Body of pancreas (tissue), 4 donors: ENCODE data around the gene CEACAM19. TPM values are rescaled to one million over a fixed set of nuclear protein-coding genes. Genes with fewer than 3 reads are reported as not detected.
A peak's percentile ranks its signal among the peaks of the same experiment; 100 is the strongest.
"Not testable (repeated sequence)": the region's sequence is repeated elsewhere in the genome, so short reads cannot be mapped to it uniquely, and the experiment has no call there.

ENCODE experiments used
- ATAC-seq: fragments of 150-250 bp; one replicate; pipeline ENCODE4 v1.9.1; 2016
- DNase-seq, 4 donors: peaks; one replicate each; pipeline ENCODE4 v3.0.0-alpha.2; 2019
- H3K27ac ChIP-seq, 4 donors: fragments of 200-600 bp; sonication (generic); 1 replicate in 3 of 4; 2 replicates in 1 of 4; pipeline versions ENCODE4 v1.5.1 to v1.6.1; 2016 to 2019; ENCODE audit warnings: mild to moderate bottlenecking in 1 of 4, mixed read lengths in 1 of 4, moderate library complexity in 1 of 4
- H3K27me3 ChIP-seq, 2 donors: fragments of 200-600 bp; sonication (generic); one replicate each; pipeline ENCODE4 v1.6.0; 2016; ENCODE audit warnings: mild to moderate bottlenecking in 1 of 2
- H3K36me3 ChIP-seq, 2 donors: fragments of 200-600 bp; sonication (generic); replicated peaks in 1 of 2; 2 replicates each; pipeline ENCODE4 v1.5.1; 2016; ENCODE audit warnings: low read depth in 2 of 2; ENCODE audit not compliant: insufficient read depth in 1 of 2
- H3K4me1 ChIP-seq: fragments of 200-600 bp; sonication (generic); one replicate; pipeline ENCODE4 v1.6.0; 2016
- H3K4me3 ChIP-seq, 2 donors: fragments of 200-600 bp; sonication (generic); 1 replicate in 1 of 2; 2 replicates in 1 of 2; pipeline ENCODE4 v1.5.1; 2016 to 2019
- H3K9me3 ChIP-seq, 3 donors: fragments of 200-600 bp; sonication (generic); 1 replicate in 2 of 3; 2 replicates in 1 of 3; pipeline ENCODE4 v1.5.1; 2016
- POLR2A ChIP-seq, 3 donors: fragments of 450-650 bp; IDR thresholded peaks; one replicate each; pipeline ENCODE4 v1.6.1; 2016; ENCODE audit warnings: antibody characterized with exemption in 3 of 3, mild to moderate bottlenecking in 2 of 3
- WGBS, 2 donors: methylation state at CpG; one replicate each; pipeline ENCODE4 v1.1.5; 2017; 5-methylcytosine and 5-hydroxymethylcytosine counted together
- intact Hi-C: fragments of 100-400 bp; cut with DNase I; formaldehyde crosslinking; loops from one replicate; pipeline ENCODE4 v1.15.1; 2023
- total RNA-seq, 2 donors: library from RNA; depleted of rRNA; stranded (reverse); fragments of >200 nt; gene quantifications; one replicate each; pipeline ENCODE4 v1.1.0, GENCODE V29; 2016
- TF ChIP-seq, protein P1 (sequence below), 7 experiments: fragments of 450-650 bp in 4 of 7; fragments of 200-600 bp in 3 of 7; sonication (generic) in 3 of 7; IDR thresholded peaks; one replicate each; pipeline ENCODE4 v1.5.1; 2016 to 2019; ENCODE audit warnings: antibody characterized with exemption in 7 of 7

CEACAM19 gene, protein sequence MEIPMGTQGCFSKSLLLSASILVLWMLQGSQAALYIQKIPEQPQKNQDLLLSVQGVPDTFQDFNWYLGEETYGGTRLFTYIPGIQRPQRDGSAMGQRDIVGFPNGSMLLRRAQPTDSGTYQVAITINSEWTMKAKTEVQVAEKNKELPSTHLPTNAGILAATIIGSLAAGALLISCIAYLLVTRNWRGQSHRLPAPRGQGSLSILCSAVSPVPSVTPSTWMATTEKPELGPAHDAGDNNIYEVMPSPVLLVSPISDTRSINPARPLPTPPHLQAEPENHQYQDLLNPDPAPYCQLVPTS
- 1 to 10 TPM; 3.9 to 5.3 TPM for total RNA-seq

DNA sequence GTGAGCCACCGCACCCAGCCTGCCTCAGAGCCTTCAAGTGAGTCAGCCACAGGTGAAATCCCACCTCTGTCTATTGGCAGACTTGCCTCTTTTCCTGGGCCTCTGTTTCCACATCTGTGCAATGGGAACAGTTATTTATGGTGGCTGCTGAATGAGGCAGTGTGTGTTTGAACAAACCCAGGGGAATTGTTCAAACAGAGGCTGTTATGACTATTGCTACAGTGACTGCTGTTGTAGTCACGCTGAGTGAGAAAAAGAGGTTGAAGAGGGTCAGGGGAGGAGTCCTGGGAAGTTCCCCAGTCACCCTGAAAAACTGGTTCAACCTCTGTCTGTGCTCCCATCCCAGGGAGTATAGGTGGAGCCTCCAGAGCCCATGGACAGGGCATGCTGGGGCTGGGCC, at the start of gene CEACAM19:
Gene CEACAM19 (plus strand): TSS at position 83 of the 400 bp plus-strand sequence. CDS start 450 bp downstream, outside the sequence.
- Histone ChIP-seq H3K4me3 (no peak within 1 kb of the TSS), H3K9me3 (no peaks in the 10 kb centered on the region), H3K27me3 (no peaks in the 10 kb centered on the region), H3K4me1 (no peaks in the 10 kb centered on the region), H3K36me3 (no peaks in the 10 kb centered on the region), H3K27ac (no peak within 1 kb of the TSS)
- no peak for ATAC-seq
- DNase-seq = no peak
- intact Hi-C loops = no loop called here
- 27 to 66% methylated on average over 1 to 2 of the region's 2 CpGs for WGBS, 2 donors
- TF ChIP-seq POLR2A (IDR thresholded peaks at IDR 0.05) = no peak
- TF ChIP-seq, protein P1, sequence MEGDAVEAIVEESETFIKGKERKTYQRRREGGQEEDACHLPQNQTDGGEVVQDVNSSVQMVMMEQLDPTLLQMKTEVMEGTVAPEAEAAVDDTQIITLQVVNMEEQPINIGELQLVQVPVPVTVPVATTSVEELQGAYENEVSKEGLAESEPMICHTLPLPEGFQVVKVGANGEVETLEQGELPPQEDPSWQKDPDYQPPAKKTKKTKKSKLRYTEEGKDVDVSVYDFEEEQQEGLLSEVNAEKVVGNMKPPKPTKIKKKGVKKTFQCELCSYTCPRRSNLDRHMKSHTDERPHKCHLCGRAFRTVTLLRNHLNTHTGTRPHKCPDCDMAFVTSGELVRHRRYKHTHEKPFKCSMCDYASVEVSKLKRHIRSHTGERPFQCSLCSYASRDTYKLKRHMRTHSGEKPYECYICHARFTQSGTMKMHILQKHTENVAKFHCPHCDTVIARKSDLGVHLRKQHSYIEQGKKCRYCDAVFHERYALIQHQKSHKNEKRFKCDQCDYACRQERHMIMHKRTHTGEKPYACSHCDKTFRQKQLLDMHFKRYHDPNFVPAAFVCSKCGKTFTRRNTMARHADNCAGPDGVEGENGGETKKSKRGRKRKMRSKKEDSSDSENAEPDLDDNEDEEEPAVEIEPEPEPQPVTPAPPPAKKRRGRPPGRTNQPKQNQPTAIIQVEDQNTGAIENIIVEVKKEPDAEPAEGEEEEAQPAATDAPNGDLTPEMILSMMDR (IDR thresholded peaks at IDR 0.05) = no peak

DNA sequence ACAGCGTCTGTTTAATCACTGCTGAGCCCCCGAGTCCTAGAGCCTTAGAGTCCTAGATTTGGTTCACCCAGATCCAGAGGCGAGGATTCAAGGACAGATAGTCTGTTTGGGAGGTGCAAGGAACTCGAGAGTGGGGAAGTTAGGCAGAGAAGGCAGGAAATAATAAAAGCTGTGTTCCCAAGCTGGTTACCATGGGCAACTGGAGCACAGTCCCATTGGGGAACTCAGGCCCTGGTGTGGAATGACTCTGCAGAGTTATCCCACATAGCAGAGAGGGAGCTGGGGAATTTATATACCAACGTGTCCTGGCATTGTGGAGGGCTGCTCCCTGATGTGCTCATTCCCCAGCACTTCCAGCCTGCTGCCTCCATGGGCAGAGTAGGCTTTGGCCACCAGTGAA, 48.2 kb upstream of the CEACAM19 start:
- Histone ChIP-seq H3K36me3 (no peaks in the 10 kb centered on the region), H3K27ac (no peak overlapping the region), H3K27me3 (no peaks in the 10 kb centered on the region), H3K9me3 (no peaks in the 10 kb centered on the region), H3K4me1 (peaks cover 19% of the 10 kb centered on the region), H3K4me3 (no peak overlapping the region)
- DNase-seq (peak in 3 of 4 donors; percentile 21 to 52 (median 26)), ATAC-seq (peak; percentile 43)
- 56 to 70% methylated on average over 4 to 5 of the region's 5 CpGs for WGBS, 2 donors
- intact Hi-C loops = no loop called here
- TF ChIP-seq, protein P1 (IDR thresholded peaks at IDR 0.05) = no peak
- TF ChIP-seq POLR2A (IDR thresholded peaks at IDR 0.05) = no peak

DNA sequence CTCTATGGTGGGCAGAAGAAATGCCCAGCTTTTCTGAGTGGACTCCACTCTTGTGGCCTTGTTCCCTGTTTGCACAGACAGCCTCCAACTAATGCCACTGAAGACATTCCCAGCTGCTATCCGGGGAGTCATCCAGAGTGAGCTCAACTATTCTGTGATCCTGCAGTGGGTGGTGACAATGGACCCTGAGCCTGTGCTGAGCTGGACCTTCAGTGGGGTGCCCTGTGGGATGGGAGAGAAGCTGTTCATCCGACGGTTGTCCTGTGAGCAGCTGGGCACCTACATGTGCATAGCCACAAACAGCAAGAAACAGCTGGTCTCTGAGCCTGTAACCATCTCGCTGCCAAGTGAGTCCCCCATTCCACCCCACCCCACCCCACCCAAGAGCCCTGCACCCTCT, 47.7 kb upstream of the CEACAM19 start:
- WGBS, 2 donors = 86% methylated on average over 1 to 4 of the region's 4 CpGs
- no peak overlapping the region for H3K4me3 ChIP-seq
- no peak overlapping the region for H3K27ac ChIP-seq
- DNase-seq (no peak), ATAC-seq (no peak)
- intact Hi-C loops = no loop called here
- H3K27me3 ChIP-seq = no peaks in the 10 kb centered on the region
- no peaks in the 10 kb centered on the region for H3K36me3 ChIP-seq
- no peak for TF ChIP-seq POLR2A (IDR thresholded peaks at IDR 0.05)
- TF ChIP-seq, protein P1 (IDR thresholded peaks at IDR 0.05) = no peak
- H3K4me1 ChIP-seq = peaks cover 19% of the 10 kb centered on the region
- no peaks in the 10 kb centered on the region for H3K9me3 ChIP-seq

DNA sequence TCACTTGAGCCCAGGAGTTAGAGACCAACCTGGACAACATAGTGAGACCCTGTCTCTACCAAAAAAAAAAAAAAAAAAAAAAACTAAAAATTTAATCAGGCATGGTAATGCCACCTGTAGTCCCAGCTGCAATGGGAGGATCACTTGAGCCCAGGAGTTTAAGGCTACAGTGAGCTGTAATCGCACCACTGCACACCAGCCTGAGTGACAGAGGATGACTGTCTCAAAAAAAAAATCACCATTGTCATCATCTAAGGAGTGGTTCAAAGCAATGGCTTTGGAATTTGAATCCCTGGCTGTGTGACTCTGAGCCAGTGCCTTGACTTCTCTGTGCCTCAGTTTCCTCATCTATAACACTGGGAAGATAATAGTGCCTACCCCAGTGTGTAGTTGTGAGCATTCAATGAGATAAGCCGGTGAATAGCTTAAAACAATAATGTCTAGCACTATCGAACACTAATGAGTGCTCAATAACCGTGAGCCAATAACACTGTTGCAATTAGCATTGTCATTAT, 46.4 kb upstream of the CEACAM19 start:
- intact Hi-C loops = no loop called here
- Histone ChIP-seq H3K4me3 (no peak overlapping the region), H3K27me3 (no peaks in the 10 kb centered on the region), H3K4me1 (peaks cover 19% of the 10 kb centered on the region), H3K36me3 (no peaks in the 10 kb centered on the region), H3K27ac (peak overlapping the region; percentile 34 to 81 (median 68)), H3K9me3 (no peaks in the 10 kb centered on the region)
- ATAC-seq = no peak
- WGBS, 2 donors = 92 to 94% methylated on average over 4 of the region's 4 CpGs
- no peak for DNase-seq
- no peak for TF ChIP-seq POLR2A (IDR thresholded peaks at IDR 0.05)
- TF ChIP-seq, protein P1 (IDR thresholded peaks at IDR 0.05) = no peak

DNA sequence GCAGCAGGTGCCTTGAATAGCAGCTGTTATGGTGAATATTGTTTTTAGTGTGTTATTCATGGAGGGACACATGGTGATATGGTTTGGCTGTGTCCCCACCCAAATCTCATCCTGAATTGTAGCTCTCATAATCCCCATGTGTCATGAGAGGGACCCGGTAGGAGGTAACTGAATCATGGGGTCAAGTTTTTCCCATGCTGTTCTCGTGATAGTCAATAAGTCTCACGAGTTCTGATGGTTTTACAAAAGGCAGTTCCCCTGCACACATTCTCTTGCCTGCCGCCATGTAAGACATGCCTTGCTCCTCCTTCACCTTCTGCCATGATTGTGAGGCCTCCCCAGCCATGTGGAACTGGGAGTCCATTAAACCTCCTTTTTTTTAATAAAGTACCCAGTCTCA, 45.6 kb upstream of the CEACAM19 start:
- H3K36me3 ChIP-seq, H3K27me3 ChIP-seq, H3K4me3 ChIP-seq, DNase-seq, H3K9me3 ChIP-seq, ATAC-seq, intact Hi-C loops: not testable (repeated sequence)
- peaks cover 19% of the 10 kb centered on the region for H3K4me1 ChIP-seq
- peak overlapping the region; percentile 34 to 81 (median 68) for H3K27ac ChIP-seq
- WGBS, 2 donors = 80 to 81% methylated on average over 4 of the region's 4 CpGs
